Measurements from ENCODE around the gene MAML3. TPM values are rescaled to one million over a fixed set of nuclear protein-coding genes. Genes with fewer than 3 reads are reported as not detected.

MAML3 gene
- total and polyA plus RNA-seq, 8 donors = 5.8 to 18.7 (median 16.7) TPM

- TF ChIP-seq, protein P1, sequence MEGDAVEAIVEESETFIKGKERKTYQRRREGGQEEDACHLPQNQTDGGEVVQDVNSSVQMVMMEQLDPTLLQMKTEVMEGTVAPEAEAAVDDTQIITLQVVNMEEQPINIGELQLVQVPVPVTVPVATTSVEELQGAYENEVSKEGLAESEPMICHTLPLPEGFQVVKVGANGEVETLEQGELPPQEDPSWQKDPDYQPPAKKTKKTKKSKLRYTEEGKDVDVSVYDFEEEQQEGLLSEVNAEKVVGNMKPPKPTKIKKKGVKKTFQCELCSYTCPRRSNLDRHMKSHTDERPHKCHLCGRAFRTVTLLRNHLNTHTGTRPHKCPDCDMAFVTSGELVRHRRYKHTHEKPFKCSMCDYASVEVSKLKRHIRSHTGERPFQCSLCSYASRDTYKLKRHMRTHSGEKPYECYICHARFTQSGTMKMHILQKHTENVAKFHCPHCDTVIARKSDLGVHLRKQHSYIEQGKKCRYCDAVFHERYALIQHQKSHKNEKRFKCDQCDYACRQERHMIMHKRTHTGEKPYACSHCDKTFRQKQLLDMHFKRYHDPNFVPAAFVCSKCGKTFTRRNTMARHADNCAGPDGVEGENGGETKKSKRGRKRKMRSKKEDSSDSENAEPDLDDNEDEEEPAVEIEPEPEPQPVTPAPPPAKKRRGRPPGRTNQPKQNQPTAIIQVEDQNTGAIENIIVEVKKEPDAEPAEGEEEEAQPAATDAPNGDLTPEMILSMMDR (IDR thresholded peaks at IDR 0.05) = no peak
- no peak for ATAC-seq
- intact Hi-C loops (cut with DNase I) = loop anchor here in 1 of 2 donors (10.0 kb wide), 1 partner anchor 534 kb away; no protein-coding TSS in a partner anchor
- Histone ChIP-seq H3K4me1 (no peaks in the 10 kb centered on the region), H3K27ac (no peak overlapping the region), H3K9me3 (no peaks in the 10 kb centered on the region), H3K36me3 (peaks cover 0 to 33% of the 10 kb centered on the region in 2 donors), H3K27me3 (no peaks in the 10 kb centered on the region), H3K4me3 (no peak overlapping the region)
- no peak for DNase-seq
Measured at GRCh38 chr4:139720806-139721205, 433.2 kb downstream of the MAML3 start.

DNA sequence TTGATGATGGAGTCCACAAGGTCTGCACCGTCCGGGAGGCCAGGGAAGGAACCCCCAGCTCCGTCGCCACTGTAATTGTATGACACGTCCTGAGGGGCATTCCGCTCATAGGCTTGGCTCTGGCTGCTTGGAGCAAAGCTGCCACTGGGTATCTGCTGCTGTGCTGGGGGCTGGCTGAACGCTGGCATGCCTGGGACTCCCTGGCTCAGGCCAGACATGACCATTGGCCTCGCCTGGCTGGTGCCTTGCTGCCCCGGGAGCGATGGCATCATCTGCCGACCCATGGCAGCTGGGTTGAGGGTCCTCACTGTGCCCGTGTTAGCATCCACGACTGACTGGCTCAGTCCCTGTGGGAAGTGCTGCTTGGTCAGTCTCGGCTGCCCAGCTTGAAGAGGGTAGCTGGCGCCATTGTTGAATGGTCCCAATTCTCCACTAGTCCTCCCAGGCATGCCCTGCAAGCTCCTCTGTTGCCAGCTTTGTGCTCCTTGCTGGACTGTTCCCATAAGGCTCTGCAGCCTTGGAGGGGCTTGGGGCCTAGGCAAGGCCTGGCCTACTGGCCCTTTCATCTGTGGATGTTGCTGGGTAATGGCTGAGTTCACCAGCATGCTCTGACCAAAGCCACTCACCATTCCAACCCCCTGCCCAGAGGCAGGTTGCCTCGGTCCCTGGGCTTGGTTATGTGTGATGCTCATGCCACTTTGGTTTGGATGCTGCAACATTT is 434.4 kb downstream of the MAML3 start:
- no peaks in the 10 kb centered on the region for H3K4me1 ChIP-seq
- H3K9me3 ChIP-seq = no peaks in the 10 kb centered on the region
- DNase-seq (no peak), ATAC-seq (no peak)
- no peak overlapping the region for H3K4me3 ChIP-seq
- intact Hi-C loops (cut with DNase I) = loop anchor here in 1 of 2 donors (10.0 kb wide), 1 partner anchor 535 kb away; no protein-coding TSS in a partner anchor
- H3K36me3 ChIP-seq = peaks cover 0 to 33% of the 10 kb centered on the region in 2 donors
- no peak overlapping the region for H3K27ac ChIP-seq
- no peaks in the 10 kb centered on the region for H3K27me3 ChIP-seq
- TF ChIP-seq, protein P1 (IDR thresholded peaks at IDR 0.05) = no peak

- ATAC-seq (no peak), DNase-seq (no peak)
- intact Hi-C loops (cut with DNase I) = no loop called here
- Histone ChIP-seq H3K27me3 (no peaks in the 10 kb centered on the region), H3K27ac (no peak overlapping the region), H3K36me3 (peaks cover 0 to 33% of the 10 kb centered on the region in 2 donors), H3K9me3 (no peaks in the 10 kb centered on the region), H3K4me3 (no peak overlapping the region), H3K4me1 (no peaks in the 10 kb centered on the region)
- TF ChIP-seq, protein P1 (IDR thresholded peaks at IDR 0.05) = no peak
Measured at GRCh38 chr4:139718833-139719232, 435.2 kb downstream of the MAML3 start.

DNA sequence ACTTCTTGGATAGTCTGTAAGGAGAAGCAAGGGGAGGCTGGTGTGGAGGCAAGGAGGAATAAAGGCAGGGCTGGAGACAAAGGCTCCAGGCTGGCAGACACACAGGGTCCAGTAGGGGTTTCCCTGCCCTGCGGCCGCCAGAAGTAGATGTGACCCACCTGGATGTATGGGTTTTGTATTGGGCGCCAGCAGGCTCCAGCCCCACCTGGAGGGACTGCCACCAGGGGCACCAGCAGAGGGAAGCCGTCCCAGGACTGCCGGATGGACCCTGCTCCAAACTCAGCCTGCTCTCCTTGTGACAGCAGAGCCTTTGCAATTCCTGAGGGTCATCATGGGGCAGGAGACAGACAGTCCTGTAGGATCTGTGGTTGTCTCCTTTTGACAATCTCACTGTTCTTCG is 435.6 kb downstream of the MAML3 start:
- intact Hi-C loops (cut with DNase I) = no loop called here
- Histone ChIP-seq H3K4me3 (no peak overlapping the region), H3K27me3 (no peaks in the 10 kb centered on the region), H3K9me3 (no peaks in the 10 kb centered on the region), H3K4me1 (no peaks in the 10 kb centered on the region), H3K36me3 (peaks cover 0 to 33% of the 10 kb centered on the region in 2 donors), H3K27ac (no peak overlapping the region)
- DNase-seq = no peak
- TF ChIP-seq, protein P1 (IDR thresholded peaks at IDR 0.05) = no peak
- ATAC-seq = no peak

- intact Hi-C loops (cut with DNase I) = no loop called here
- TF ChIP-seq, protein P1 (IDR thresholded peaks at IDR 0.05) = no peak
- peaks cover 0 to 33% of the 10 kb centered on the region in 2 donors for H3K36me3 ChIP-seq
- H3K27ac ChIP-seq = no peak overlapping the region
- no peaks in the 10 kb centered on the region for H3K27me3 ChIP-seq
- ATAC-seq (no peak), DNase-seq (no peak)
- H3K4me3 ChIP-seq = no peak overlapping the region
- no peaks in the 10 kb centered on the region for H3K9me3 ChIP-seq
- H3K4me1 ChIP-seq = no peaks in the 10 kb centered on the region
Measured at GRCh38 chr4:139715746-139716391, 438.1 kb downstream of the MAML3 start.
